H9 (cell line): ENCODE results near the gene RNF145. TPM values are rescaled to one million over a fixed set of nuclear protein-coding genes. Genes with fewer than 3 reads are reported as not detected.
A peak's percentile ranks its signal among the peaks of the same experiment; 100 is the strongest.

Experiments
- DNase-seq: peaks from one replicate; pipeline ENCODE4 v3.0.0-alpha.2; 2017
- H2AFZ ChIP-seq: one replicate; pipeline ENCODE4 v1.6.1; 2013; ENCODE audit warnings: mild to moderate bottlenecking, low read length, control low read depth, moderate library complexity
- H2AK5ac ChIP-seq: 2 replicates; pipeline ENCODE4 v1.6.1; 2013; ENCODE audit warnings: low read length, control low read depth, mixed read lengths; ENCODE audit not compliant: insufficient read length
- H2BK120ac ChIP-seq: one replicate; pipeline ENCODE4 v1.6.1; 2013; ENCODE audit warnings: low read depth, mild to moderate bottlenecking, low read length, control low read depth, inconsistent platforms; ENCODE audit not compliant: poor library complexity, severe bottlenecking
- H2BK12ac ChIP-seq: 2 replicates; pipeline ENCODE4 v1.6.1; 2013; ENCODE audit warnings: low read length, control low read depth, mixed read lengths, low read depth; ENCODE audit not compliant: insufficient read length
- H2BK15ac ChIP-seq: 2 replicates; pipeline ENCODE4 v1.6.1; 2013; ENCODE audit warnings: low read depth, low read length, control low read depth
- H2BK20ac ChIP-seq: one replicate; pipeline ENCODE4 v1.6.1; 2013; ENCODE audit warnings: low read depth, mild to moderate bottlenecking, low read length, control low read depth, inconsistent platforms; ENCODE audit not compliant: poor library complexity, severe bottlenecking
- H2BK5ac ChIP-seq: 2 replicates; pipeline ENCODE4 v1.6.1; 2013; ENCODE audit warnings: low read length, control low read depth, mixed read lengths; ENCODE audit not compliant: insufficient read length
- H3K14ac ChIP-seq: 2 replicates; pipeline ENCODE4 v1.6.1; 2013; ENCODE audit warnings: low read length, control low read depth; ENCODE audit not compliant: insufficient read depth
- H3K18ac ChIP-seq: 2 replicates; pipeline ENCODE4 v1.6.1; 2013; ENCODE audit warnings: low read depth, mild to moderate bottlenecking, mixed read lengths, low read length, control low read depth; ENCODE audit not compliant: insufficient read length
- H3K23ac ChIP-seq: 2 replicates; pipeline ENCODE4 v1.6.1; 2013; ENCODE audit warnings: low read length, control low read depth, mixed read lengths, low read depth; ENCODE audit not compliant: insufficient read length
- H3K23me2 ChIP-seq: 2 replicates; pipeline ENCODE4 v1.6.1; 2013; ENCODE audit warnings: low read depth, mild to moderate bottlenecking, mixed read lengths, low read length, control low read depth; ENCODE audit not compliant: insufficient read length, poor library complexity, severe bottlenecking
- H3K27ac ChIP-seq: 2 replicates; pipeline ENCODE4 v1.5.1; 2013; ENCODE audit warnings: low read length, control low read depth, mixed read lengths, low read depth; ENCODE audit not compliant: insufficient read length
- H3K27me3 ChIP-seq: 2 replicates; pipeline ENCODE4 v1.6.1; 2013; ENCODE audit warnings: low read length, control low read depth, inconsistent platforms; ENCODE audit not compliant: insufficient read depth
- H3K4ac ChIP-seq: 2 replicates; pipeline ENCODE4 v1.6.1; 2013; ENCODE audit warnings: low read depth, mild to moderate bottlenecking, control low read depth, inconsistent platforms, low read length, moderate library complexity
- H3K4me1 ChIP-seq: 2 replicates; pipeline ENCODE4 v1.6.1; 2013; ENCODE audit warnings: low read length, control low read depth, inconsistent platforms; ENCODE audit not compliant: insufficient read depth
- H3K4me2 ChIP-seq: 2 replicates; pipeline ENCODE4 v1.6.1; 2013; ENCODE audit warnings: low read length, control low read depth, mixed read lengths; ENCODE audit not compliant: insufficient read length, insufficient read depth
- H3K56ac ChIP-seq: 2 replicates; pipeline ENCODE4 v1.6.1; 2013; ENCODE audit warnings: low read depth, mild to moderate bottlenecking, mixed read lengths, low read length, control low read depth; ENCODE audit not compliant: insufficient read length
- H3K79me1 ChIP-seq: 2 replicates; pipeline ENCODE4 v1.6.1; 2013; ENCODE audit warnings: low read depth, mild to moderate bottlenecking, moderate library complexity, low read length, control low read depth, inconsistent platforms; ENCODE audit not compliant: insufficient read depth, poor library complexity, severe bottlenecking
- H3K79me2 ChIP-seq: 2 replicates; pipeline ENCODE4 v1.6.1; 2013; ENCODE audit warnings: low read length, control low read depth, inconsistent platforms; ENCODE audit not compliant: insufficient read depth
- H3K9ac ChIP-seq: 2 replicates; pipeline ENCODE4 v1.6.1; 2013; ENCODE audit warnings: low read length, control low read depth, mixed read lengths; ENCODE audit not compliant: insufficient read length; ENCODE audit errors: extremely low read depth
- H3K9me3 ChIP-seq: one replicate; pipeline ENCODE4 v1.6.1; 2013; ENCODE audit warnings: low read depth, low read length, inconsistent platforms; ENCODE audit not compliant: control insufficient read depth
- H3T11ph ChIP-seq: one replicate; pipeline ENCODE4 v1.6.1; 2013; ENCODE audit warnings: mild to moderate bottlenecking, low read length, control low read depth, inconsistent platforms
- H4K20me1 ChIP-seq: one replicate; pipeline ENCODE4 v1.6.1; 2013; ENCODE audit not compliant: control insufficient read depth, insufficient read length, insufficient read depth
- H4K5ac ChIP-seq: 2 replicates; pipeline ENCODE4 v1.6.1; 2013; ENCODE audit warnings: low read depth, mild to moderate bottlenecking, mixed read lengths, low read length, control low read depth; ENCODE audit not compliant: insufficient read length
- H4K8ac ChIP-seq: replicated peaks from 2 replicates; pipeline ENCODE4 v1.6.1; 2013; ENCODE audit warnings: low read length, control low read depth, mixed read lengths, low read depth; ENCODE audit not compliant: insufficient read length
- H4K91ac ChIP-seq: 2 replicates; pipeline ENCODE4 v1.6.1; 2013; ENCODE audit warnings: low read depth, mild to moderate bottlenecking, moderate library complexity, mixed read lengths, low read length, control low read depth; ENCODE audit not compliant: insufficient read length
- H3K27ac Mint-ChIP-seq, 3 experiments: 2 replicates in 2 of 3; 3 replicates in 1 of 3; pipeline ENCODE4 v1.8.0; 2020 to 2021; ENCODE audit warnings: mixed read lengths in 3 of 3, mild to moderate bottlenecking in 1 of 3, moderate library complexity in 1 of 3
- H3K27me3 Mint-ChIP-seq: 2 replicates; pipeline ENCODE4 v1.8.0; 2021; ENCODE audit warnings: low read depth, mild to moderate bottlenecking, moderate library complexity, mixed read lengths
- H3K36me3 Mint-ChIP-seq, 3 experiments: 2 replicates in 2 of 3; 3 replicates in 1 of 3; pipeline ENCODE4 v1.8.0; 2020 to 2021; ENCODE audit warnings: low read depth in 3 of 3, mixed read lengths in 3 of 3; ENCODE audit not compliant: insufficient read depth in 1 of 3
- H3K4me1 Mint-ChIP-seq, 2 experiments: 2 replicates each; pipeline ENCODE4 v1.8.0; 2020; ENCODE audit warnings: mixed read lengths in 2 of 2
- H3K4me3 Mint-ChIP-seq, 2 experiments: 2 replicates in 1 of 2; 3 replicates in 1 of 2; pipeline ENCODE4 v1.8.0; 2020 to 2021; ENCODE audit warnings: mild to moderate bottlenecking in 2 of 2, mixed read lengths in 2 of 2, moderate library complexity in 1 of 2
- H3K9me3 Mint-ChIP-seq, 2 experiments: 2 replicates in 1 of 2; 3 replicates in 1 of 2; pipeline ENCODE4 v1.8.0; 2020; ENCODE audit warnings: mild to moderate bottlenecking in 2 of 2, mixed read lengths in 2 of 2, moderate library complexity in 1 of 2
- CTCF ChIP-seq: fragments of 200-600 bp; sonication (generic); conservative IDR thresholded peaks from 3 replicates; pipeline ENCODE4 v1.8.0; 2021; ENCODE audit warnings: antibody characterized with exemption, mild to moderate bottlenecking
- WGBS: extraction: QIAGEN DNeasy Blood & Tissue Kit; methylation state at CpG from one replicate; pipeline ENCODE4 v1.1.7; 2013; ENCODE audit warnings: missing lambda C conversion rate, low lambda C conversion rate, mixed read lengths; ENCODE audit not compliant: insufficient read length; ENCODE audit errors: extremely low coverage; 5-methylcytosine and 5-hydroxymethylcytosine counted together
- total RNA-seq: library from RNA; stranded (reverse); gene quantifications from 2 replicates; pipeline ENCODE4 v1.2.1, GENCODE V29; 2021

Gene RNF145
- total RNA-seq, 1 experiment from 2014 or later: 59.1 TPM

DNA sequence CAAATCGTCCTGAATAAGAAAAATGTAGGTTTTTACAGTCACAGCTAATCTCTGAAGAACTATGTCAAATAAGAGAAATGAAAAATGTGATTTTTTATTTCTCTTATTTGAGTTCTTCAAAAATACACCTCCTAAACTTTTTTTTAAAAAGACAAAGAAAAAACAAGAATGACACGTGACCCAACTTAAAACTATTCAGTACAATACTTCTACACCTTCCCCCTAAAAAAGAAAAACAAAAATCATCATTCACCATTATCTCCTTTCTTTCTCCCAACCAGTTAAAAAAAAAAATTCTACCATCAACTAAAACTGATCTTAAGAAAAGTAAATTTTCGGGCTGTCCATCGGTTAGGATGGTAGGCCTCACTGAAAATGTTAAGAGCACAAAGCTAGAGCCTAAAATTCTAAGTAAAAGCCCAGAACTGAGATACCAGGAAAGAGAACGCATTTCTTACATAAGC lies 2.1 kb downstream of the RNF145 start:
- no peak overlapping the region for H3K27ac ChIP-seq
- H4K8ac ChIP-seq: no peak overlapping the region
- no peak overlapping the region for H4K91ac ChIP-seq
- DNase-seq: no peak
- peak overlapping the region in 2 of 3 experiments; percentile 35 to 96; a peak in 1 of 7 replicates for H3K27ac Mint-ChIP-seq
- H3K4me3 Mint-ChIP-seq: peak overlapping the region; percentile 94 to 97
- H3K36me3 Mint-ChIP-seq: peaks cover 1 to 4% (median 2%) of the 10 kb centered on the region in 3 experiments; a peak in 2 of 7 replicates
- peaks cover 16% of the 10 kb centered on the region for H3K23me2 ChIP-seq
- no peak for TF ChIP-seq CTCF
- no peak overlapping the region for H2BK5ac ChIP-seq
- H3K27me3 Mint-ChIP-seq: peaks cover 11% of the 10 kb centered on the region
- 0 out of 5 replicates have a peak, but pooled peaks cover 0 to 2% of the 10 kb centered on the region in 2 experiments for H3K9me3 Mint-ChIP-seq
- H4K20me1 ChIP-seq: no peaks in the 10 kb centered on the region
- no peak overlapping the region for H2BK12ac ChIP-seq
- no peak overlapping the region for H3K23ac ChIP-seq
- H2BK15ac ChIP-seq: no peak overlapping the region
- peak overlapping the region; percentile 36 for H3K9ac ChIP-seq
- peak overlapping the region; percentile 92 for H3K4me2 ChIP-seq
- H3K4me1 Mint-ChIP-seq: peaks cover 40 to 52% of the 10 kb centered on the region in 2 experiments
- no CpG with 5 or more reads among the region's 5 CpGs for WGBS
- peaks cover 4% of the 10 kb centered on the region for H3K79me1 ChIP-seq
- H3K56ac ChIP-seq: no peak overlapping the region
- peaks cover 4% of the 10 kb centered on the region; the same call in 1 of the 2 replicates for H3K27me3 ChIP-seq
- peaks cover 9% of the 10 kb centered on the region; the same call in 1 of the 2 replicates for H3K79me2 ChIP-seq
- no peak overlapping the region for H3K14ac ChIP-seq
- H3K18ac ChIP-seq: no peak overlapping the region
- H4K5ac ChIP-seq: no peak overlapping the region
- no peak overlapping the region for H2BK120ac ChIP-seq
- H2AFZ ChIP-seq: no peak overlapping the region
- no peak overlapping the region for H3T11ph ChIP-seq
- peaks cover 7% of the 10 kb centered on the region; the same call in 1 of the 2 replicates for H3K4me1 ChIP-seq
- no peak overlapping the region for H2AK5ac ChIP-seq
- no peaks in the 10 kb centered on the region for H3K9me3 ChIP-seq
- H3K4ac ChIP-seq: no peak overlapping the region
- no peak overlapping the region for H2BK20ac ChIP-seq
